Measurements from ENCODE around the gene GPA33.

Gene GPA33

GRCh38 chr1:167119696-167120095, 29.5 kb upstream of the GPA33 start:
- in situ Hi-C loops (cut with MboI; ENCODE audit: low sequenced_read_pairs, unreplicated experiment), result loop anchor here (10.0 kb wide), 1 partner anchor 55 kb away; no protein-coding TSS in a partner anchor
- TF ChIP-seq CTCF (IDR thresholded peaks at IDR 0.05; ENCODE audit: borderline replicate concordance, control extremely low read depth, extremely low read depth, insufficient read depth, missing control alignments), result no peak
- no peak for DNase-seq (ENCODE audit: low spot score)

- TF ChIP-seq CTCF (IDR thresholded peaks at IDR 0.05; ENCODE audit: borderline replicate concordance, control extremely low read depth, extremely low read depth, insufficient read depth, missing control alignments), result no peak
- no peak for DNase-seq (ENCODE audit: low spot score)
- in situ Hi-C loops (cut with MboI; ENCODE audit: low sequenced_read_pairs, unreplicated experiment), result no loop called here
Observed at GRCh38 chr1:167118188-167118587, 28.0 kb upstream of the GPA33 start.

- no peak for DNase-seq (ENCODE audit: low spot score)
- in situ Hi-C loops (cut with MboI; ENCODE audit: low sequenced_read_pairs, unreplicated experiment), result no loop called here
- no peak for TF ChIP-seq CTCF (IDR thresholded peaks at IDR 0.05; ENCODE audit: borderline replicate concordance, control extremely low read depth, extremely low read depth, insufficient read depth, missing control alignments)
Observed at GRCh38 chr1:167117225-167117624, 27.0 kb upstream of the GPA33 start.

GRCh38 chr1:167116174-167116573, 26.0 kb upstream of the GPA33 start:
- in situ Hi-C loops (cut with MboI; ENCODE audit: low sequenced_read_pairs, unreplicated experiment), result no loop called here
- TF ChIP-seq CTCF (IDR thresholded peaks at IDR 0.05; ENCODE audit: borderline replicate concordance, control extremely low read depth, extremely low read depth, insufficient read depth, missing control alignments), result no peak

GRCh38 chr1:167115655-167116054, 25.5 kb upstream of the GPA33 start:
- no peak for DNase-seq (ENCODE audit: low spot score)
- in situ Hi-C loops (cut with MboI; ENCODE audit: low sequenced_read_pairs, unreplicated experiment), result no loop called here
- no peak for TF ChIP-seq CTCF (IDR thresholded peaks at IDR 0.05; ENCODE audit: borderline replicate concordance, control extremely low read depth, extremely low read depth, insufficient read depth, missing control alignments)

More at GRCh38 chr1:167116174-167116573, 26.0 kb upstream of the GPA33 start:
- DNase-seq (ENCODE audit: low spot score), result no peak

GRCh38 chr1:167114725-167115124, 24.5 kb upstream of the GPA33 start:
- in situ Hi-C loops (cut with MboI; ENCODE audit: low sequenced_read_pairs, unreplicated experiment), result no loop called here
- no peak for TF ChIP-seq CTCF (IDR thresholded peaks at IDR 0.05; ENCODE audit: borderline replicate concordance, control extremely low read depth, extremely low read depth, insufficient read depth, missing control alignments)
- no peak for DNase-seq (ENCODE audit: low spot score)

Measured in GM13976 (cell line).